Measurements from ENCODE around the gene CADM2. TPM values are rescaled to one million over a fixed set of nuclear protein-coding genes. Genes with fewer than 3 reads are reported as not detected.
"Not testable (repeated sequence)": the region's sequence is repeated elsewhere in the genome, so short reads cannot be mapped to it uniquely, and the experiment has no call there.

The CADM2 gene
- total RNA-seq, 1 donor, result not detected

DNA sequence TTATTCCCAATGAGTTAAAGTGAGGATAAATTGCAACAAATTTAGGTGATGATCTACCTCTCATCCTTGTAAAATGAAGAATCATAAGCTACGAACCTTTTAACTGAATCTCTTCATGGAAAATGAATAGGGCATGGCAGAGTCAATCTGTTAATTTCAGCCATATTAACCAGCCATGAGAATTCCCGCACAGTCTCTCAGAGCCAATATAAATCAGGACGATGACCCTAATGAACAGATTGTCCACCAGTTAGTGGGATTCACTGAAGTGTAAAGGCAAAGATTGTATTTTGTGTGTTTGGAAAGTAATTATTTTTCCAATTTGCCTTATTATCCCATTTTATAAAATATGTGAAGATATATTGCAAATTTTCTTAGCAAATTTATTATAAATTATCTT is 183.8 kb downstream of the CADM2 start:
- Histone ChIP-seq H3K4me2 (ENCODE audit: insufficient read depth, low read length) (no peak overlapping the region), H3K27ac (ENCODE audit: low read depth, low read length) (no peak overlapping the region), H3K4me3 (ENCODE audit: insufficient read depth, low read length) (no peak overlapping the region), H2AFZ (ENCODE audit: low read length) (no peak overlapping the region), H4K20me1 (ENCODE audit: insufficient read depth, low read length) (no peaks in the 10 kb centered on the region), H3K27me3 (ENCODE audit: insufficient read depth, low read length) (no peaks in the 10 kb centered on the region), H3K79me2 (ENCODE audit: insufficient read depth, low read length) (no peaks in the 10 kb centered on the region), H3K9me3 (ENCODE audit: low read depth, low read length) (no peaks in the 10 kb centered on the region), H3K4me1 (ENCODE audit: insufficient read depth, low read length) (no peaks in the 10 kb centered on the region), H3K36me3 (ENCODE audit: insufficient read depth, low read length) (no peaks in the 10 kb centered on the region)
- DNase-seq (ENCODE audit: insufficient read length, low spot score, missing footprints), result no peak
- TF ChIP-seq, protein P1, sequence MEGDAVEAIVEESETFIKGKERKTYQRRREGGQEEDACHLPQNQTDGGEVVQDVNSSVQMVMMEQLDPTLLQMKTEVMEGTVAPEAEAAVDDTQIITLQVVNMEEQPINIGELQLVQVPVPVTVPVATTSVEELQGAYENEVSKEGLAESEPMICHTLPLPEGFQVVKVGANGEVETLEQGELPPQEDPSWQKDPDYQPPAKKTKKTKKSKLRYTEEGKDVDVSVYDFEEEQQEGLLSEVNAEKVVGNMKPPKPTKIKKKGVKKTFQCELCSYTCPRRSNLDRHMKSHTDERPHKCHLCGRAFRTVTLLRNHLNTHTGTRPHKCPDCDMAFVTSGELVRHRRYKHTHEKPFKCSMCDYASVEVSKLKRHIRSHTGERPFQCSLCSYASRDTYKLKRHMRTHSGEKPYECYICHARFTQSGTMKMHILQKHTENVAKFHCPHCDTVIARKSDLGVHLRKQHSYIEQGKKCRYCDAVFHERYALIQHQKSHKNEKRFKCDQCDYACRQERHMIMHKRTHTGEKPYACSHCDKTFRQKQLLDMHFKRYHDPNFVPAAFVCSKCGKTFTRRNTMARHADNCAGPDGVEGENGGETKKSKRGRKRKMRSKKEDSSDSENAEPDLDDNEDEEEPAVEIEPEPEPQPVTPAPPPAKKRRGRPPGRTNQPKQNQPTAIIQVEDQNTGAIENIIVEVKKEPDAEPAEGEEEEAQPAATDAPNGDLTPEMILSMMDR (IDR thresholded peaks at IDR 0.05; ENCODE audit: extremely low read depth, low read depth, low read length), result no peak

DNA sequence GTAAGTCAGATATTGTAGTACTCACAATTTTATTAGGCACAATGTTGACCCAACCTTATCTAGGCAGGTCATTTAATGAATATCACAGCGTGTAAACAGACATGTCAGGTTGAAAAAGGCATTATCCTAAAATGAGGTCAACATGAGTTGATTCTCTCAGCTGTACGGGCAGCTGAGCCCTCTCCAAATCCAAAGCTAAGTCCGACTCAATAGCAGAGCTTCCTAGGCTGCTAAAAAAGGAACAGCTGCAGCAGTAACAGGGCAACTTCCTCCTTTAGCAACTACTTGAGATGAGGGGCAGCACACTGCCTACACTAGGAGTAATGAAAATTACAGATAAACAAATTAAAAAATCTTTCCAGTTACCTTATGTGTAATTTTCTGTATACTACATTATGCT is 189.2 kb downstream of the CADM2 start:
- no peaks in the 10 kb centered on the region for H3K9me3 ChIP-seq (ENCODE audit: low read depth, low read length)
- DNase-seq (ENCODE audit: insufficient read length, low spot score, missing footprints), result no peak

DNA sequence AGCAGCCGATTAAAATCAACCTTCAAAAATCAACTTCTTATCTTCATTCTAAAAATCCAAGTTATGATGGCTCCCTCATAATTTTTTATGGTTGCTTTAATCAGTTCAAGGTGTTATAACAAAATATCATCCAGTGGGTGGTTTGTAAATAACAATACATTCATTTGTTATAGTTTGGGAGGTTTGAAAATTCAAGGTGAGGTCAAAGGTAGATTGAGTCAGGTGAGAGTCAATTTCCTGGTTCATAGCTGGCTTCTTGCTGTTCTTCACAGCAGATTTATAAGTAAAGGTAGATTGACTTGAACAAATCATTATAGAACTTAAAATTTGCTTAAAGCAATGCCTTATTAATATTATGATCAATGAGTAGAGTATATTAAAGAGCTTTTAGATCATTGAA is 192.8 kb downstream of the CADM2 start:
- Histone ChIP-seq H3K27ac (ENCODE audit: low read depth, low read length) (no peak overlapping the region), H3K4me2 (ENCODE audit: insufficient read depth, low read length) (no peak overlapping the region), H3K4me3 (ENCODE audit: insufficient read depth, low read length) (no peak overlapping the region), H3K36me3 (ENCODE audit: insufficient read depth, low read length) (no peaks in the 10 kb centered on the region), H2AFZ (ENCODE audit: low read length) (no peak overlapping the region), H3K27me3 (ENCODE audit: insufficient read depth, low read length) (no peaks in the 10 kb centered on the region), H3K79me2 (ENCODE audit: insufficient read depth, low read length) (no peaks in the 10 kb centered on the region), H3K4me1 (ENCODE audit: insufficient read depth, low read length) (no peaks in the 10 kb centered on the region), H4K20me1 (ENCODE audit: insufficient read depth, low read length) (no peaks in the 10 kb centered on the region), H3K9me3 (ENCODE audit: low read depth, low read length) (no peaks in the 10 kb centered on the region)
- TF ChIP-seq, protein P1 (IDR thresholded peaks at IDR 0.05; ENCODE audit: extremely low read depth, low read depth, low read length), result no peak
- no peak for DNase-seq (ENCODE audit: insufficient read length, low spot score, missing footprints)

More for the DNA sequence above, 189.2 kb downstream of the CADM2 start:
- Histone ChIP-seq H3K4me1 (ENCODE audit: insufficient read depth, low read length) (no peaks in the 10 kb centered on the region), H3K27me3 (ENCODE audit: insufficient read depth, low read length) (no peaks in the 10 kb centered on the region), H3K4me3 (ENCODE audit: insufficient read depth, low read length) (no peak overlapping the region), H2AFZ (ENCODE audit: low read length) (no peak overlapping the region), H3K4me2 (ENCODE audit: insufficient read depth, low read length) (no peak overlapping the region), H3K79me2 (ENCODE audit: insufficient read depth, low read length) (no peaks in the 10 kb centered on the region), H3K36me3 (ENCODE audit: insufficient read depth, low read length) (no peaks in the 10 kb centered on the region), H4K20me1 (ENCODE audit: insufficient read depth, low read length) (no peaks in the 10 kb centered on the region), H3K27ac (ENCODE audit: low read depth, low read length) (no peak overlapping the region)
- TF ChIP-seq, protein P1 (IDR thresholded peaks at IDR 0.05; ENCODE audit: extremely low read depth, low read depth, low read length), result no peak

DNA sequence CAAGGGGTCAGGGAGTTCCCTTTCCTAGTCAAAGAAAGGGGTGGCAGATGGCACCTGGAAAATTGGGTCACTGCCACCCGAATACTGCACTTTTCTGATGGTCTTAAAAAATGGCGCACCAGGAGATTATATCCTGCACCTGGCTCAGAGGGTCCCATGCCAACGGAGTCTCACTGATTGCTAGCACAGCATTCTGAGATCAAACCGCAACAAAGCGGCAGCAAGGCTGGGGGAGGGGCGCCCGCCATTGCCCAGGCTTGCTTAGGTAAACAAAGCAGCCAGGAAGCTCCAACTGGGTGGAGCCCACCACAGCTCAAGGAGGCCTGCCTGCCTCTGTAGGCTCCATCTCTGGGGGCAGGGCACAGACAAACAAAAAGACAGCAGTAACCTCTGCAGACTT is 194.5 kb downstream of the CADM2 start:
- not testable (repeated sequence) for DNase-seq (ENCODE audit: insufficient read length, low spot score, missing footprints)

More for the DNA sequence above, 194.5 kb downstream of the CADM2 start:
- not testable (repeated sequence) for H3K27me3 ChIP-seq (ENCODE audit: insufficient read depth, low read length); H3K79me2 ChIP-seq (ENCODE audit: insufficient read depth, low read length); H3K36me3 ChIP-seq (ENCODE audit: insufficient read depth, low read length); H3K4me1 ChIP-seq (ENCODE audit: insufficient read depth, low read length); H3K4me3 ChIP-seq (ENCODE audit: insufficient read depth, low read length); H3K27ac ChIP-seq (ENCODE audit: low read depth, low read length); H4K20me1 ChIP-seq (ENCODE audit: insufficient read depth, low read length); H3K4me2 ChIP-seq (ENCODE audit: insufficient read depth, low read length); H3K9me3 ChIP-seq (ENCODE audit: low read depth, low read length); H2AFZ ChIP-seq (ENCODE audit: low read length)

Measured in osteoblast (primary cell).